Neural cell (in vitro differentiated cells): ENCODE data around the gene AMBP. TPM values are rescaled to one million over a fixed set of nuclear protein-coding genes. Genes with fewer than 3 reads are reported as not detected.

Experiments
- H2AFZ ChIP-seq: fragments of 200-600, 300-800 bp; sonication (generic), shearing (Covaris generic); 2 replicates; pipeline ENCODE4 v1.6.0; 2014; ENCODE audit warnings: low read depth, mild to moderate bottlenecking, antibody characterized with exemption, low read length, moderate library complexity
- H3F3A ChIP-seq: fragments of 200-600 bp; shearing (Covaris generic); 2 replicates; pipeline ENCODE4 v1.6.1; 2016; ENCODE audit warnings: mild to moderate bottlenecking, moderate library complexity, mixed read lengths, antibody characterized with exemption, low read length; ENCODE audit not compliant: insufficient read depth, poor library complexity, severe bottlenecking
- H3K27ac ChIP-seq: fragments of 200-600, 300-800 bp; sonication (generic), shearing (Covaris generic); 2 replicates; pipeline ENCODE4 v1.5.1; 2014; ENCODE audit warnings: mild to moderate bottlenecking, low read length, moderate library complexity
- H3K27me3 ChIP-seq: fragments of 300-800, 200-600 bp; sonication (generic), shearing (Covaris generic); 2 replicates; pipeline ENCODE4 v1.6.0; 2014; ENCODE audit warnings: mild to moderate bottlenecking, low read depth, low read length, moderate library complexity; ENCODE audit not compliant: insufficient read depth
- H3K36me3 ChIP-seq: fragments of 300-800, 200-600 bp; sonication (generic), shearing (Covaris generic); 2 replicates; pipeline ENCODE4 v1.5.1; 2014; ENCODE audit warnings: mild to moderate bottlenecking, antibody characterized with exemption, low read length, moderate library complexity; ENCODE audit not compliant: insufficient read depth
- H3K4me2 ChIP-seq: fragments of 300-800, 200-600 bp; sonication (generic), shearing (Covaris generic); 2 replicates; pipeline ENCODE4 v1.6.0; 2014; ENCODE audit warnings: mild to moderate bottlenecking, low read length
- H3K4me3 ChIP-seq: fragments of 300-800, 200-600 bp; sonication (generic), shearing (Covaris generic); 2 replicates; pipeline ENCODE4 v1.5.1; 2014; ENCODE audit warnings: mild to moderate bottlenecking, low read length, moderate library complexity
- H3K79me2 ChIP-seq: fragments of 200-600 bp; shearing (Covaris generic); replicated peaks from 2 replicates; pipeline ENCODE4 v1.6.0; 2014; ENCODE audit warnings: mild to moderate bottlenecking, low read length, moderate library complexity; ENCODE audit not compliant: insufficient read depth
- H3K9ac ChIP-seq: fragments of 300-800, 200-600 bp; sonication (generic), shearing (Covaris generic); 2 replicates; pipeline ENCODE4 v1.6.1; 2016; ENCODE audit warnings: mild to moderate bottlenecking, low read length, mixed read lengths
- H3K9me2 ChIP-seq: fragments of 200-600 bp; shearing (Covaris generic); 2 replicates; pipeline ENCODE4 v1.6.1; 2016; ENCODE audit warnings: mild to moderate bottlenecking, low read length, mixed read lengths; ENCODE audit not compliant: insufficient read depth
- H3K9me3 ChIP-seq: fragments of 200-600, 300-800 bp; sonication (generic), shearing (Covaris generic); 2 replicates; pipeline ENCODE4 v1.6.1; 2016; ENCODE audit warnings: mild to moderate bottlenecking, mixed run types, low read length, moderate library complexity, mixed read lengths
- H4K20me1 ChIP-seq: fragments of 200-600 bp; shearing (Covaris generic); 2 replicates; pipeline ENCODE4 v1.6.1; 2016; ENCODE audit warnings: mild to moderate bottlenecking, mixed run types; ENCODE audit not compliant: insufficient read depth
- CTCF ChIP-seq: fragments of 450-650 bp; IDR thresholded peaks from 2 replicates; pipeline ENCODE4 v1.5.1; 2014; ENCODE audit warnings: antibody characterized with exemption, mild to moderate bottlenecking, moderate library complexity; ENCODE audit not compliant: poor library complexity, severe bottlenecking
- EP300 ChIP-seq: fragments of 450-650 bp; conservative IDR thresholded peaks from 2 replicates; pipeline ENCODE4 v1.6.1; 2014; ENCODE audit warnings: antibody characterized with exemption, mild to moderate bottlenecking, moderate library complexity; ENCODE audit not compliant: poor library complexity, severe bottlenecking
- EZH2 ChIP-seq: fragments of 200-600, 300-800 bp; shearing (Covaris generic), sonication (generic); IDR thresholded peaks from 2 replicates; pipeline ENCODE4 v1.6.1; 2014; ENCODE audit warnings: antibody characterized with exemption, low read length, borderline replicate concordance, mild to moderate bottlenecking; ENCODE audit not compliant: insufficient read depth, poor library complexity, severe bottlenecking
- MXI1 ChIP-seq: fragments of 450-650 bp; conservative IDR thresholded peaks from 2 replicates; pipeline ENCODE4 v1.6.1; 2014; ENCODE audit warnings: antibody characterized with exemption, mild to moderate bottlenecking; ENCODE audit not compliant: poor library complexity, severe bottlenecking
- POLR2AphosphoS5 ChIP-seq: IDR thresholded peaks from 2 replicates; pipeline ENCODE4 v1.6.1; 2012
- RAD21 ChIP-seq: fragments of 450-650 bp; conservative IDR thresholded peaks from 2 replicates; pipeline ENCODE4 v1.6.1; 2014; ENCODE audit warnings: antibody characterized with exemption, mild to moderate bottlenecking, moderate library complexity
- SMC3 ChIP-seq: fragments of 450-650 bp; conservative IDR thresholded peaks from 2 replicates; pipeline ENCODE4 v1.6.1; 2014; ENCODE audit warnings: antibody characterized with exemption, mild to moderate bottlenecking, moderate library complexity; ENCODE audit not compliant: poor library complexity
- TAF1 ChIP-seq: IDR thresholded peaks from 2 replicates; pipeline ENCODE4 v1.6.1; 2012; ENCODE audit warnings: low read depth
- polyA plus RNA-seq: library from polyadenylated mRNA; depleted of rRNA; stranded (reverse); fragments of >200 nt; gene quantifications from 2 replicates; pipeline ENCODE4 v1.2.3, GENCODE V29; 2014
- TF ChIP-seq, protein P1 (sequence below): IDR thresholded peaks from 2 replicates; pipeline ENCODE4 v1.6.1; 2012; ENCODE audit warnings: borderline replicate concordance

AMBP gene
- polyA plus RNA-seq, 1 donor from 2014 or later, result not detected

GRCh38 chr9:114120192-114121014 is 42.3 kb upstream of the AMBP start:
- Histone ChIP-seq H3F3A (no peaks in the 10 kb centered on the region), H3K9me2 (no peaks in the 10 kb centered on the region), H3K36me3 (no peaks in the 10 kb centered on the region), H2AFZ (no peak overlapping the region), H3K4me2 (no peak overlapping the region), H4K20me1 (no peaks in the 10 kb centered on the region), H3K4me3 (no peak overlapping the region), H3K27me3 (no peaks in the 10 kb centered on the region), H3K9ac (no peak overlapping the region), H3K27ac (no peak overlapping the region), H3K9me3 (no peaks in the 10 kb centered on the region), H3K79me2 (no peaks in the 10 kb centered on the region)
- TF ChIP-seq POLR2AphosphoS5 (no peak), EZH2 (no peak), EP300 (no peak), TAF1 (no peak), MXI1 (no peak), CTCF (no peak), RAD21 (no peak), SMC3 (no peak)
- TF ChIP-seq, protein P1, sequence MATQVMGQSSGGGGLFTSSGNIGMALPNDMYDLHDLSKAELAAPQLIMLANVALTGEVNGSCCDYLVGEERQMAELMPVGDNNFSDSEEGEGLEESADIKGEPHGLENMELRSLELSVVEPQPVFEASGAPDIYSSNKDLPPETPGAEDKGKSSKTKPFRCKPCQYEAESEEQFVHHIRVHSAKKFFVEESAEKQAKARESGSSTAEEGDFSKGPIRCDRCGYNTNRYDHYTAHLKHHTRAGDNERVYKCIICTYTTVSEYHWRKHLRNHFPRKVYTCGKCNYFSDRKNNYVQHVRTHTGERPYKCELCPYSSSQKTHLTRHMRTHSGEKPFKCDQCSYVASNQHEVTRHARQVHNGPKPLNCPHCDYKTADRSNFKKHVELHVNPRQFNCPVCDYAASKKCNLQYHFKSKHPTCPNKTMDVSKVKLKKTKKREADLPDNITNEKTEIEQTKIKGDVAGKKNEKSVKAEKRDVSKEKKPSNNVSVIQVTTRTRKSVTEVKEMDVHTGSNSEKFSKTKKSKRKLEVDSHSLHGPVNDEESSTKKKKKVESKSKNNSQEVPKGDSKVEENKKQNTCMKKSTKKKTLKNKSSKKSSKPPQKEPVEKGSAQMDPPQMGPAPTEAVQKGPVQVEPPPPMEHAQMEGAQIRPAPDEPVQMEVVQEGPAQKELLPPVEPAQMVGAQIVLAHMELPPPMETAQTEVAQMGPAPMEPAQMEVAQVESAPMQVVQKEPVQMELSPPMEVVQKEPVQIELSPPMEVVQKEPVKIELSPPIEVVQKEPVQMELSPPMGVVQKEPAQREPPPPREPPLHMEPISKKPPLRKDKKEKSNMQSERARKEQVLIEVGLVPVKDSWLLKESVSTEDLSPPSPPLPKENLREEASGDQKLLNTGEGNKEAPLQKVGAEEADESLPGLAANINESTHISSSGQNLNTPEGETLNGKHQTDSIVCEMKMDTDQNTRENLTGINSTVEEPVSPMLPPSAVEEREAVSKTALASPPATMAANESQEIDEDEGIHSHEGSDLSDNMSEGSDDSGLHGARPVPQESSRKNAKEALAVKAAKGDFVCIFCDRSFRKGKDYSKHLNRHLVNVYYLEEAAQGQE, result no peak

GRCh38 chr9:114119242-114120191 is 41.4 kb upstream of the AMBP start:
- Histone ChIP-seq H3K27me3 (no peaks in the 10 kb centered on the region), H3F3A (no peaks in the 10 kb centered on the region), H3K9ac (no peak overlapping the region), H3K79me2 (no peaks in the 10 kb centered on the region), H3K4me3 (no peak overlapping the region), H3K27ac (no peak overlapping the region), H3K9me2 (no peaks in the 10 kb centered on the region), H3K4me2 (no peak overlapping the region), H2AFZ (no peak overlapping the region), H4K20me1 (no peaks in the 10 kb centered on the region), H3K9me3 (no peaks in the 10 kb centered on the region), H3K36me3 (no peaks in the 10 kb centered on the region)
- TF ChIP-seq POLR2AphosphoS5 (no peak), RAD21 (no peak), TAF1 (no peak), SMC3 (no peak), CTCF (no peak), EP300 (no peak), EZH2 (no peak), MXI1 (no peak)
- TF ChIP-seq, protein P1, result no peak
